Endothelial cell of umbilical vein (primary cell): ENCODE results near the gene CD68. TPM values are rescaled to one million over a fixed set of nuclear protein-coding genes. Genes with fewer than 3 reads are reported as not detected.

Experiments
- BruUV-seq: library from RNA; stranded (reverse); fragments of 400-500 nt; replicated peaks from 2 replicates; lab custom pipeline; 2021; lab: Mats Ljungman, UMichigan
- CTCF ChIA-PET: fragments of 300-600, 350-600 bp; sonication (Branson Sonifier 250); formaldehyde crosslinking; loops from one replicate; lab custom pipeline; 2021; ENCODE audit warnings: antibody characterized with exemption, inconsistent platforms; lab: Charles Lee
- POLR2A ChIA-PET: fragments of 300-600, 350-600 bp; sonication (Branson Sonifier 250); formaldehyde crosslinking; loops from one replicate; lab custom pipeline; 2021; ENCODE audit warnings: antibody characterized with exemption, inconsistent platforms; lab: Charles Lee
- DNase-seq: peaks from one replicate; pipeline ENCODE4 v3.0.0-alpha.2; 2011; ENCODE audit warnings: low read depth, low spot score
- FAIRE-seq: peaks from 2 replicates; lab custom pipeline; 2011; peaks lifted over from hg19 to GRCh38; lab: Jason Lieb, UNC
- H2AFZ ChIP-seq: 2 replicates; pipeline ENCODE4 v1.6.0; 2012; ENCODE audit warnings: low read depth, low read length, control low read depth, inconsistent platforms
- H3K27ac ChIP-seq: 2 replicates; pipeline ENCODE4 v1.5.1; 2011; ENCODE audit warnings: low read depth, mild to moderate bottlenecking, control low read depth, low read length, moderate library complexity; ENCODE audit not compliant: insufficient read depth
- H3K27me3 ChIP-seq, 2 experiments: 2 replicates each; pipeline versions ENCODE4 v1.6.0 to v1.6.1; 2011; ENCODE audit warnings: low read length in 2 of 2, mixed read lengths in 1 of 2; ENCODE audit not compliant: control insufficient read depth in 2 of 2, insufficient read depth in 2 of 2
- H3K36me3 ChIP-seq, 2 experiments: 2 replicates in 1 of 2; 3 replicates in 1 of 2; pipeline ENCODE4 v1.5.1; 2011; ENCODE audit warnings: low read length in 2 of 2, mild to moderate bottlenecking in 1 of 2, moderate library complexity in 1 of 2; ENCODE audit not compliant: control insufficient read depth in 2 of 2, insufficient read depth in 2 of 2; ENCODE audit errors: extremely low read depth in 1 of 2
- H3K4me1 ChIP-seq: 3 replicates; pipeline ENCODE4 v1.5.1; 2011; ENCODE audit warnings: mild to moderate bottlenecking, low read length; ENCODE audit not compliant: control insufficient read depth, insufficient read depth; ENCODE audit errors: extremely low read depth
- H3K4me2 ChIP-seq: 2 replicates; pipeline ENCODE4 v1.6.1; 2011; ENCODE audit warnings: low read length, control low read depth, mixed read lengths; ENCODE audit not compliant: insufficient read depth
- H3K4me3 ChIP-seq, 3 experiments: fragments of 200-600 bp in 1 of 3; sonication (generic), shearing (Covaris generic) in 1 of 3; replicated peaks in 1 of 3; 2 replicates each; pipeline ENCODE4 v1.5.1; 2011 to 2016; ENCODE audit warnings: control low read depth in 3 of 3, low read length in 3 of 3, mild to moderate bottlenecking in 2 of 3, inconsistent platforms in 1 of 3, low read depth in 1 of 3, moderate library complexity in 1 of 3; ENCODE audit not compliant: insufficient read depth in 1 of 3
- H3K79me2 ChIP-seq: 2 replicates; pipeline ENCODE4 v1.6.0; 2012; ENCODE audit warnings: low read length, inconsistent platforms; ENCODE audit not compliant: control insufficient read depth, insufficient read depth
- H3K9ac ChIP-seq: replicated peaks from 2 replicates; pipeline ENCODE3; 2011; ENCODE audit warnings: low read length, control low read depth; ENCODE audit not compliant: insufficient read depth; ENCODE audit errors: extremely low read depth
- H3K9me1 ChIP-seq: replicated peaks from 3 replicates; pipeline ENCODE4 v1.6.0; 2011; ENCODE audit warnings: mild to moderate bottlenecking, low read length; ENCODE audit not compliant: control insufficient read depth, insufficient read depth; ENCODE audit errors: extremely low read depth
- H3K9me3 ChIP-seq: replicated peaks from 2 replicates; pipeline ENCODE4 v1.5.1; 2012; ENCODE audit warnings: low read length, inconsistent platforms; ENCODE audit not compliant: control insufficient read depth, insufficient read depth
- H4K20me1 ChIP-seq: replicated peaks from 2 replicates; pipeline ENCODE3; 2011; ENCODE audit warnings: mild to moderate bottlenecking, low read length; ENCODE audit not compliant: control insufficient read depth, insufficient read depth; ENCODE audit errors: extremely low read depth
- EZH2 ChIP-seq: IDR thresholded peaks from 2 replicates; pipeline ENCODE4 v1.6.1; 2012; ENCODE audit warnings: borderline replicate concordance, low read depth, mild to moderate bottlenecking, moderate library complexity, low read length, inconsistent platforms; ENCODE audit not compliant: severe bottlenecking
- FOS ChIP-seq: IDR thresholded peaks from 2 replicates; pipeline ENCODE4 v1.6.1; 2011; ENCODE audit warnings: mild to moderate bottlenecking, low read length, moderate library complexity, borderline replicate concordance; ENCODE audit not compliant: insufficient read depth
- GATA2 ChIP-seq: IDR thresholded peaks from 2 replicates; pipeline ENCODE4 v1.7.0; 2011; ENCODE audit warnings: low read depth, mild to moderate bottlenecking, moderate library complexity, mixed read lengths, low read length; ENCODE audit not compliant: insufficient read length, insufficient read depth
- JUN ChIP-seq: IDR thresholded peaks from 2 replicates; pipeline ENCODE4 v1.6.1; 2011; ENCODE audit warnings: borderline replicate concordance, low read depth; ENCODE audit not compliant: insufficient read length, insufficient read depth
- MAX ChIP-seq: IDR thresholded peaks from 2 replicates; pipeline ENCODE4 v1.6.1; 2011; ENCODE audit not compliant: insufficient read depth, insufficient read length
- MYC ChIP-seq: IDR thresholded peaks from one replicate; pipeline ENCODE4 v1.6.1; 2011; ENCODE audit warnings: mild to moderate bottlenecking, low read depth, low read length
- POLR2A ChIP-seq: IDR thresholded peaks from 2 replicates; pipeline ENCODE4 v1.6.1; 2012; ENCODE audit warnings: low read depth, mild to moderate bottlenecking, control low read depth, low read length
- POLR2AphosphoS5 ChIP-seq: IDR thresholded peaks from 2 replicates; pipeline ENCODE4 v1.6.1; 2012; ENCODE audit warnings: low read depth, mild to moderate bottlenecking, control low read depth, low read length, moderate library complexity; ENCODE audit not compliant: insufficient read depth
- dilution Hi-C: fragments of 300-500 bp; cut with MboI; formaldehyde crosslinking; loops from one replicate; pipeline ENCODE4 v1.15.0; 2019; ENCODE audit warnings: low sequenced_read_pairs; ENCODE audit not compliant: extremely low pct_ligation_motif_present
- intact Hi-C: fragments of 100-400 bp; cut with micrococcal nuclease; formaldehyde crosslinking; loops from one replicate; pipeline ENCODE4 v1.10.0; 2022
- polyA plus RNA-seq, 4 experiments: library from polyadenylated mRNA; depleted of rRNA in 3 of 4; stranded (reverse) in 3 of 4; unstranded in 1 of 4; fragments of >200 nt; gene quantifications; 2 replicates each; pipeline versions ENCODE4 v1.2.1 to v1.2.3, GENCODE V29; 2011 to 2012; ENCODE audit warnings: missing spikeins in 1 of 4
- total RNA-seq: library from RNA; stranded (reverse); gene quantifications from 2 replicates; pipeline ENCODE4 v1.2.3, GENCODE V29; 2021
- TF ChIP-seq, protein P1 (sequence below), 2 donors: IDR thresholded peaks; 1 replicate in 1 of 2; 2 replicates in 1 of 2; pipeline ENCODE4 v1.5.1; 2011; ENCODE audit warnings: low read length in 2 of 2, mild to moderate bottlenecking in 2 of 2, moderate library complexity in 2 of 2, control low read depth in 1 of 2, inconsistent platforms in 1 of 2, low read depth in 1 of 2; ENCODE audit not compliant: insufficient read depth in 1 of 2; ENCODE audit errors: extremely low read depth in 1 of 2

CD68 gene
- total and polyA plus RNA-seq, 2 donors (not counting 3 experiments of a cell fraction or from before 2014, with no cell fraction given): 2.9 to 30.8 TPM

DNA sequence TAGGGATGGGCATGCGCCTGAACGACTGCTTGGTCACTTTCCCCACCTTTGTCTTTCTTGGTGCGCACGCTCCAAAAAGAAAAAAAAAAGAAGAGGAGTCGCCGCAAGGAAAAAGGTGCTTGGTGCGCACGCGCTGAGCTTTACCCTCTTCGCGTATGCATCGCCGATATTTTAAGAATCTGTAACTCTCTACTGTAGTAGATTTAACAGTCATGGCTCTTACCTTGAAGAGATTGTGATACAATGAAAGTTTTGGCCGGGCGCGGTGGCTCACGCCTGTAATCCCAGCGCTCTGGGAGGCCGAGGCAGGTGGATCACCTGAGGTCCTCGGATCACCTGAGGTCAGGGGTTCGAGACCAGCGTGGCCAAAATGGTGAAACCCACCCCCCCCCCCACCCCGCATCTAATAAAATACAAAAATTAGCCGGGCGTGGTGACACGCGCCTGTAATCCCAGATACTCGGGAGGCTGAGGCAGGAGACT, 35.9 kb downstream of the CD68 start:
- FAIRE-seq (no peak), DNase-seq (no peak)
- no TSS peak for BruUV-seq
- H3K4me2 ChIP-seq: peak overlapping the region; percentile 70
- H3K36me3 ChIP-seq: no peaks in the 10 kb centered on the region
- peaks cover 39% of the 10 kb centered on the region for H3K79me2 ChIP-seq
- H3K9ac ChIP-seq: peak overlapping the region; percentile 29
- H3K27me3 ChIP-seq: no peaks in the 10 kb centered on the region
- H4K20me1 ChIP-seq: peaks cover 3% of the 10 kb centered on the region
- H3K9me3 ChIP-seq: no peaks in the 10 kb centered on the region
- H3K4me1 ChIP-seq: peaks cover 24% of the 10 kb centered on the region
- peak overlapping the region; percentile 10 to 61 (median 26) for H3K4me3 ChIP-seq
- ChIA-PET CTCF (interaction anchor here (0.7 to 2.0 kb wide), 6 partner anchors 12 to 102 kb away, joined by 4 to 11 read pairs (median 5); partner anchors contain the start of genes DNAH2, MPDU1, SAT2 and TP53), POLR2A (interaction anchor here (0.6 to 2.3 kb wide), 3 partner anchors 12 to 72 kb away, joined by 3 to 8 read pairs (median 7); partner anchors contain the start of genes SAT2, TP53 and WRAP53)
- peak overlapping the region; percentile 15 for H3K27ac ChIP-seq
- intact Hi-C loops: loop anchor here (1.0 to 10.0 kb wide), 5 partner anchors 12 to 229 kb away; partner anchors contain the start of genes SAT2, SENP3 and WRAP53
- no peaks in the 10 kb centered on the region for H3K9me1 ChIP-seq
- peak overlapping the region; percentile 89 for H2AFZ ChIP-seq
- TF ChIP-seq GATA2: no peak
- TF ChIP-seq MAX: no peak
- TF ChIP-seq POLR2A: no peak
- TF ChIP-seq JUN: no peak
- no peak for TF ChIP-seq FOS
- TF ChIP-seq MYC: no peak
- dilution Hi-C loops: no loop called here

GRCh38 chr17:7618608-7619007, 39.2 kb downstream of the CD68 start:
- Histone ChIP-seq H3K9me3 (no peaks in the 10 kb centered on the region), H2AFZ (no peak overlapping the region), H3K4me1 (peaks cover 5% of the 10 kb centered on the region), H3K79me2 (peaks cover 7% of the 10 kb centered on the region), H3K9me1 (no peaks in the 10 kb centered on the region), H4K20me1 (peaks cover 1% of the 10 kb centered on the region), H3K9ac (no peak overlapping the region), H3K27ac (no peak overlapping the region), H3K27me3 (no peaks in the 10 kb centered on the region), H3K4me2 (no peak overlapping the region), H3K36me3 (no peaks in the 10 kb centered on the region), H3K4me3 (no peak overlapping the region)
- POLR2A ChIA-PET: interaction anchor here (1.0 kb wide), 1 partner anchor 9 kb away, joined by 4 read pairs; the partner anchor contains the start of gene SAT2
- CTCF ChIA-PET: interaction anchor here (1.0 to 1.4 kb wide), 2 partner anchors 9 to 13 kb away, joined by 4 read pairs; partner anchors contain the start of gene SAT2
- intact Hi-C loops: loop anchor here (10.0 kb wide), 1 partner anchor 226 kb away; no protein-coding TSS in a partner anchor
- FAIRE-seq (no peak), DNase-seq (no peak)
- BruUV-seq: no TSS peak
- dilution Hi-C loops: no loop called here
- TF ChIP-seq, protein P1, sequence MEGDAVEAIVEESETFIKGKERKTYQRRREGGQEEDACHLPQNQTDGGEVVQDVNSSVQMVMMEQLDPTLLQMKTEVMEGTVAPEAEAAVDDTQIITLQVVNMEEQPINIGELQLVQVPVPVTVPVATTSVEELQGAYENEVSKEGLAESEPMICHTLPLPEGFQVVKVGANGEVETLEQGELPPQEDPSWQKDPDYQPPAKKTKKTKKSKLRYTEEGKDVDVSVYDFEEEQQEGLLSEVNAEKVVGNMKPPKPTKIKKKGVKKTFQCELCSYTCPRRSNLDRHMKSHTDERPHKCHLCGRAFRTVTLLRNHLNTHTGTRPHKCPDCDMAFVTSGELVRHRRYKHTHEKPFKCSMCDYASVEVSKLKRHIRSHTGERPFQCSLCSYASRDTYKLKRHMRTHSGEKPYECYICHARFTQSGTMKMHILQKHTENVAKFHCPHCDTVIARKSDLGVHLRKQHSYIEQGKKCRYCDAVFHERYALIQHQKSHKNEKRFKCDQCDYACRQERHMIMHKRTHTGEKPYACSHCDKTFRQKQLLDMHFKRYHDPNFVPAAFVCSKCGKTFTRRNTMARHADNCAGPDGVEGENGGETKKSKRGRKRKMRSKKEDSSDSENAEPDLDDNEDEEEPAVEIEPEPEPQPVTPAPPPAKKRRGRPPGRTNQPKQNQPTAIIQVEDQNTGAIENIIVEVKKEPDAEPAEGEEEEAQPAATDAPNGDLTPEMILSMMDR (IDR thresholded peaks at IDR 0.05; ENCODE audit: extremely low read depth in 1 of 2, insufficient read depth in 1 of 2, low read depth in 1 of 2, low read length in 2 of 2): no peak
- TF ChIP-seq JUN (no peak), GATA2 (no peak), POLR2AphosphoS5 (no peak), POLR2A (no peak), MAX (no peak), MYC (no peak), FOS (no peak), EZH2 (no peak)
